Hematopoietic multipotent progenitor cell treated with erythropoietin and hydrocortisone succinate and interleukin-3 and kit ligand, for 4 days (in vitro differentiated cells): ENCODE results near the gene GPR35.
"Not testable (repeated sequence)": the region's sequence is repeated elsewhere in the genome, so short reads cannot be mapped to it uniquely, and the experiment has no call there.

Experiments used
- DNase-seq: peaks from one replicate; pipeline ENCODE4 v3.0.0-alpha.2; 2015

Gene GPR35

GRCh38 chr2:240663546-240664190 is 38.4 kb downstream of the GPR35 start:
- no peak for DNase-seq

- no peak for DNase-seq
These were observed 39.3 kb downstream of the GPR35 start for GRCh38 chr2:240664622-240665021.

GRCh38 chr2:240670402-240670801 is 45.1 kb downstream of the GPR35 start:
- no peak for DNase-seq

GRCh38 chr2:240670950-240671349 is 45.7 kb downstream of the GPR35 start:
- DNase-seq, result no peak

DNA sequence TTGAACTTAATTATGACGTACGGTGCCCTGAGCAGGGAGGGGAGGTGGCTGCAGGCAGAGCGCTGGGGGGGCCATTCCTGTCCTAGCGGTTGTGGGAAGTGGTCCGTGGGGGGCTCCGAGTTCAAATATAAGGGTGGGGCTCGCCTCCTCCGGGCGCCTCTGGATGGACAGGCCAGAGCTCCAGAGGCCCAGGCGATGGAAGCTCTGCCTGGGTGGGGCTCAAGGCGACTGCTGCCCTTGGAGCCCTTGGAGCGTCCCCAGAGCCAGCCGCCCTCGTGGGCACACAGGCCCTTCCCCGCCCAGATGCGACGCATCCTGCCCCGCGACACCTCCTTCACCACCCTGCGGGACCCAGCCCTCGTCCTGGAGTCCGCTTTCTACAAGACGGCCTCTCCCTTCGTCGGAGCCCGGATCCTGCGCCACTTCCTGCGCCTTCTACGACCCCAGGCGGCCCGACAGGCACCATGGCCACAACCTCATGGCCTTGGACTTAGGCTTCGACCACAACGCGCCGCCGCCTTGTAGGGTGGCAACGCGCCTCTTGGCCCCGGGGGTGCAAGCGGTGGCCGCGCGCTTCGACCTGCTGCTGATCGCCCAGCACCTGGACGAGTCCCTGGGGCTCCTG is 46.9 kb downstream of the GPR35 start:
- DNase-seq, result no peak

- no peak for DNase-seq
These were observed 47.5 kb downstream of the GPR35 start for GRCh38 chr2:240672701-240673190.

DNA sequence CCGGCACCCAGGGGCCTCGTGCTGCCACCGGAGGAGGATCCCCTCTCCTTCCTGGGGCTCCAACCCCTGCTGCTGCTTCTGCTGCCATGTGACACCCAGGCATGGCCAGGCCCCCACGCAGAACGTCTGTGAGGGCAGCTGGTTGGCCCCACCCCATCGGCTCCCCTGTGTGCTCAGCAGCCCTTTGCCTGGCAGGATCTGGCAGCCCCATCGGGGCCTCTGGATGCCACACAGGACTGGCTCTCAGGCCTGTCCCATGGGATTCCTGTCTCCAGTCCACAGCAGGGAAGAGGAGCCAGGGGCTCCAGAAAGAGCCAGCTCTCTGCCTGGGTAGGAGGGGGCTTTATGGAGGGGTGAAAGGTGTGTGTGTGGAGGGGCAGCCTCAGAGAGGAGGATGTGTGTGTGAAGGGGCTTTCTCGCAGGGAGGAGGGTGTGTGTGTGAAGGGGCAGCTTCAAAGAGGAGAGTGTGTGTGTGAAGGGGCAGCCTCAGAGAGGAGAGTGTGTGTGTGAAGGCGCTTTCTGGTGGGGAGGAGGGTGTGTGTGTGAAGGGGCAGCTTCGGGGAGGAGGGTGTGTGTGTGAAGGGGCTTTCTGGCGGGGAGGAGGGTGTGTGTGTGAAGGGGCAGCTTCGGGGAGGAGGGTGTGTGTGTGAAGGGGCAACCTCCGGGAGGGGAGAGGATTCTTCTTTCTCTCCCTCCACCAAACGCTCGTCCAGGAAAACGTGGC is 49.3 kb downstream of the GPR35 start:
- DNase-seq, result not testable (repeated sequence)

DNA sequence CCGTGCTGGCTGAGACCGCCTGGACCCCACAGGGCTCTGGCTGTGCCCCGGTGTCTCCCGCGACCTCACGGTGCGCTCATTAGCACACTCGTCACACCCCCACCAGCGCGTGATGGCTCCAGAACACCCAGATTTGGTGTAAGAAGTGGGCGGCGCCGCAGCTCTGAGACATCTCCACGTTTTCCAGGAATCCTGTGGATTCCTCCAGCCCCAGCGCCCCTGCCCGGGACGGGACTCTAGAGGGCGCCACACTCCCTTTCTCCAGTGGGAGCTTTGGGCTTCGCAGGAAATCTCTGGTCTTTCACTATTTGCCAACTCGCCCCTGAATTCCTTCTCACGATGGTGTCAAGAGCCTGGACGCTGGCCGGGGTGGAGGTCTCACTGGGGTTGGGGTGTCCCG is 50.1 kb downstream of the GPR35 start:
- DNase-seq, result not testable (repeated sequence)

GRCh38 chr2:240678043-240678442 is 52.8 kb downstream of the GPR35 start:
- not testable (repeated sequence) for DNase-seq

- not testable (repeated sequence) for DNase-seq
These were observed 53.6 kb downstream of the GPR35 start for GRCh38 chr2:240678909-240679308.

GRCh38 chr2:240680185-240680584 is 54.9 kb downstream of the GPR35 start:
- DNase-seq, result not testable (repeated sequence)
